H1 (cell line): Measurements from ENCODE around the gene PPIL6. TPM values are rescaled to one million over a fixed set of nuclear protein-coding genes. Genes with fewer than 3 reads are reported as not detected.

Source experiments
- CTCF ChIA-PET: fragments of 300-600 bp; sonication (Branson Sonifier 250); formaldehyde crosslinking; loops from one replicate; lab custom pipeline; 2021; ENCODE audit not compliant: partially characterized antibody; lab: Charles Lee
- POLR2A ChIA-PET: fragments of 300-600 bp; sonication (Branson Sonifier 250); formaldehyde crosslinking; loops from one replicate; lab custom pipeline; 2021; ENCODE audit warnings: inconsistent platforms; ENCODE audit not compliant: partially characterized antibody; lab: Charles Lee
- DNase-seq, 2 experiments: peaks; one replicate each; pipeline versions ENCODE4 v3.0.0 to v3.0.0-alpha.2; 2010 to 2022; ENCODE audit warnings: low spot score in 2 of 2, low read depth in 1 of 2, mixed read lengths in 1 of 2
- FAIRE-seq: peaks from 2 replicates; lab custom pipeline; 2011; peaks lifted over from hg19 to GRCh38; lab: Jason Lieb, UNC
- H2AFZ ChIP-seq: 2 replicates; pipeline ENCODE4 v1.8.1; 2012; ENCODE audit warnings: low read length, inconsistent platforms
- H2AK5ac ChIP-seq: 2 replicates; pipeline ENCODE4 v1.6.1; 2013; ENCODE audit warnings: low read depth, low read length
- H2BK120ac ChIP-seq: replicated peaks from 2 replicates; pipeline ENCODE3; 2013; ENCODE audit warnings: low read depth, low read length, inconsistent platforms
- H2BK12ac ChIP-seq: 2 replicates; pipeline ENCODE4 v1.6.1; 2013; ENCODE audit warnings: low read depth, low read length
- H2BK15ac ChIP-seq: 2 replicates; pipeline ENCODE4 v1.6.1; 2013; ENCODE audit warnings: low read length
- H2BK20ac ChIP-seq: 2 replicates; pipeline ENCODE4 v1.6.1; 2013; ENCODE audit warnings: low read length
- H2BK5ac ChIP-seq: 2 replicates; pipeline ENCODE4 v1.6.1; 2013; ENCODE audit warnings: low read depth, low read length
- H3K14ac ChIP-seq: 2 replicates; pipeline ENCODE4 v1.6.1; 2013; ENCODE audit warnings: inconsistent platforms; ENCODE audit not compliant: insufficient read length
- H3K18ac ChIP-seq: 2 replicates; pipeline ENCODE4 v1.6.1; 2013; ENCODE audit warnings: low read length; ENCODE audit errors: extremely low read depth
- H3K23ac ChIP-seq: 2 replicates; pipeline ENCODE4 v1.6.1; 2013; ENCODE audit warnings: inconsistent platforms; ENCODE audit not compliant: insufficient read length
- H3K23me2 ChIP-seq: 2 replicates; pipeline ENCODE4 v1.6.1; 2013; ENCODE audit warnings: low read depth, low read length
- H3K27ac ChIP-seq: 2 replicates; pipeline ENCODE4 v1.6.1; 2011; ENCODE audit warnings: low read depth, low read length, inconsistent platforms
- H3K27me3 ChIP-seq, 4 experiments: replicated peaks in 1 of 4; 1 replicate in 1 of 4; 2 replicates in 3 of 4; pipeline versions ENCODE4 v1.6.1 to v1.8.1; 2011 to 2013; ENCODE audit warnings: low read length in 3 of 4, mild to moderate bottlenecking in 3 of 4, inconsistent platforms in 2 of 4, mixed read lengths in 2 of 4, moderate library complexity in 1 of 4; ENCODE audit not compliant: control insufficient read depth in 3 of 4, insufficient read depth in 3 of 4; ENCODE audit errors: extremely low read depth in 1 of 4
- H3K36me3 ChIP-seq, 4 experiments: 2 replicates each; pipeline versions ENCODE4 v1.6.1 to v1.8.1; 2011 to 2013; ENCODE audit warnings: mild to moderate bottlenecking in 4 of 4, low read length in 3 of 4, moderate library complexity in 2 of 4, control low read depth in 1 of 4, inconsistent platforms in 1 of 4; ENCODE audit not compliant: insufficient read depth in 4 of 4, control insufficient read depth in 2 of 4
- H3K4ac ChIP-seq: replicated peaks from 2 replicates; pipeline ENCODE3; 2013; ENCODE audit warnings: low read length, low read depth, mixed read lengths, inconsistent platforms; ENCODE audit not compliant: insufficient read length
- H3K4me1 ChIP-seq, 4 experiments: replicated peaks in 1 of 4; 1 replicate in 1 of 4; 2 replicates in 3 of 4; pipeline versions ENCODE4 v1.6.1 to v1.8.1; 2011 to 2013; ENCODE audit warnings: low read length in 3 of 4, inconsistent platforms in 2 of 4, mixed read lengths in 1 of 4; ENCODE audit not compliant: insufficient read depth in 4 of 4, control insufficient read depth in 3 of 4
- H3K4me2 ChIP-seq, 2 experiments: 2 replicates each; pipeline versions ENCODE4 v1.6.1 to v1.8.1; 2011 to 2013; ENCODE audit warnings: low read depth in 2 of 2, low read length in 2 of 2, control low read depth in 1 of 2, inconsistent platforms in 1 of 2, mild to moderate bottlenecking in 1 of 2; ENCODE audit not compliant: insufficient read depth in 1 of 2
- H3K4me3 ChIP-seq, 4 experiments: fragments of 200-600, 300-600 bp in 1 of 4; sonication (generic), shearing (Covaris generic), sonication (Bioruptor Twin) in 1 of 4; 2 replicates each; pipeline versions ENCODE4 v1.5.1 to v1.8.1; 2011 to 2016; ENCODE audit warnings: low read length in 4 of 4, low read depth in 3 of 4, control low read depth in 2 of 4, inconsistent platforms in 2 of 4, mild to moderate bottlenecking in 2 of 4, mixed read lengths in 1 of 4, moderate library complexity in 1 of 4; ENCODE audit not compliant: insufficient read depth in 2 of 4; ENCODE audit errors: extremely low read depth in 1 of 4
- H3K56ac ChIP-seq: replicated peaks from 2 replicates; pipeline ENCODE3; 2013; ENCODE audit warnings: low read depth, mild to moderate bottlenecking, mixed read lengths, low read length, inconsistent platforms; ENCODE audit not compliant: insufficient read length
- H3K79me1 ChIP-seq: 2 replicates; pipeline ENCODE4 v1.6.1; 2013; ENCODE audit warnings: low read depth, low read length, control low read depth
- H3K79me2 ChIP-seq, 2 experiments: 2 replicates each; pipeline versions ENCODE4 v1.6.1 to v1.8.1; 2012 to 2013; ENCODE audit warnings: low read length in 2 of 2, mild to moderate bottlenecking in 2 of 2, inconsistent platforms in 1 of 2; ENCODE audit not compliant: insufficient read depth in 2 of 2, control insufficient read depth in 1 of 2
- H3K9ac ChIP-seq, 4 experiments: replicated peaks in 1 of 4; 1 replicate in 1 of 4; 2 replicates in 3 of 4; pipeline versions ENCODE4 v1.6.1 to v1.8.1; 2011 to 2013; ENCODE audit warnings: low read depth in 3 of 4, low read length in 3 of 4, control low read depth in 2 of 4, mild to moderate bottlenecking in 2 of 4, moderate library complexity in 2 of 4, inconsistent platforms in 1 of 4; ENCODE audit errors: extremely low read depth in 1 of 4
- H3K9me3 ChIP-seq, 2 experiments: 2 replicates each; pipeline versions ENCODE4 v1.6.1 to v1.8.1; 2012 to 2013; ENCODE audit warnings: mild to moderate bottlenecking in 2 of 2, moderate library complexity in 2 of 2, control low read depth in 1 of 2, inconsistent platforms in 1 of 2, low read depth in 1 of 2, low read length in 1 of 2, mixed read lengths in 1 of 2; ENCODE audit not compliant: insufficient read depth in 2 of 2
- H4K20me1 ChIP-seq, 2 experiments: replicated peaks in 1 of 2; 2 replicates each; pipeline versions ENCODE3 to v1.8.1; 2011 to 2013; ENCODE audit warnings: inconsistent platforms in 2 of 2, low read length in 2 of 2, mild to moderate bottlenecking in 1 of 2; ENCODE audit not compliant: insufficient read depth in 2 of 2, control insufficient read depth in 1 of 2
- H4K5ac ChIP-seq: 2 replicates; pipeline ENCODE4 v1.6.1; 2013; ENCODE audit warnings: low read length, low read depth, mixed read lengths, inconsistent platforms; ENCODE audit not compliant: insufficient read length
- H4K8ac ChIP-seq: 2 replicates; pipeline ENCODE4 v1.8.0; 2013; ENCODE audit warnings: mild to moderate bottlenecking, moderate library complexity, low read length, inconsistent platforms; ENCODE audit not compliant: insufficient read depth; ENCODE audit errors: extremely low read depth
- H4K91ac ChIP-seq: replicated peaks from 2 replicates; pipeline ENCODE3; 2013; ENCODE audit warnings: low read length, mixed read lengths, inconsistent platforms; ENCODE audit not compliant: insufficient read length
- BRCA1 ChIP-seq: IDR thresholded peaks from 2 replicates; pipeline ENCODE4 v1.6.1; 2012; ENCODE audit warnings: low read depth, low read length, improper control_type of control experiment
- GTF2F1 ChIP-seq: IDR thresholded peaks from 2 replicates; pipeline ENCODE4 v1.6.1; 2012; ENCODE audit warnings: low read depth, low read length, improper control_type of control experiment, borderline replicate concordance
- JUND ChIP-seq: IDR thresholded peaks from 2 replicates; pipeline ENCODE4 v1.6.1; 2011; ENCODE audit warnings: mild to moderate bottlenecking, improper control_type of control experiment, low read length
- KDM4A ChIP-seq: IDR thresholded peaks from one replicate; pipeline ENCODE4 v1.7.1; 2012; ENCODE audit warnings: low read depth, mild to moderate bottlenecking, moderate library complexity, low read length, inconsistent platforms; ENCODE audit not compliant: severe bottlenecking
- MAFK ChIP-seq: IDR thresholded peaks from 2 replicates; pipeline ENCODE4 v1.6.1; 2012; ENCODE audit warnings: low read depth, mild to moderate bottlenecking, improper control_type of control experiment, low read length
- RXRA ChIP-seq: IDR thresholded peaks from 2 replicates; pipeline ENCODE4 v1.6.1; 2011; ENCODE audit warnings: low read depth, mild to moderate bottlenecking, low read length, moderate library complexity; ENCODE audit not compliant: insufficient read depth
- SAP30 ChIP-seq: fragments of 300-600 bp; sonication (generic); IDR thresholded peaks from 2 replicates; pipeline ENCODE4 v1.7.1; 2012; ENCODE audit warnings: low read length, moderate library complexity, mild to moderate bottlenecking, inconsistent platforms; ENCODE audit not compliant: insufficient read depth, insufficient replicate concordance
- SRF ChIP-seq: IDR thresholded peaks from 2 replicates; pipeline ENCODE4 v1.6.1; 2011; ENCODE audit warnings: mild to moderate bottlenecking, low read depth, low read length, moderate library complexity
- ZNF274 ChIP-seq: IDR thresholded peaks from 2 replicates; pipeline ENCODE4 v1.7.0; 2012; ENCODE audit warnings: low read length, borderline replicate concordance; ENCODE audit errors: extremely low read depth
- WGBS, 2 experiments: shearing (Covaris generic) in 1 of 2; methylation state at CpG; one replicate each; pipeline versions ENCODE4 v1.1.6 to v1.1.7; 2013 to 2015; ENCODE audit warnings: low lambda C conversion rate in 2 of 2, mixed read lengths in 2 of 2, inconsistent platforms in 1 of 2, low coverage in 1 of 2, missing lambda C conversion rate in 1 of 2; ENCODE audit not compliant: insufficient replicate concordance in 2 of 2, insufficient coverage in 1 of 2, insufficient read length in 1 of 2; ENCODE audit errors: extremely low coverage in 1 of 2, missing lambda C conversion rate in 1 of 2; 5-methylcytosine and 5-hydroxymethylcytosine counted together
- polyA plus RNA-seq, 7 experiments: library from polyadenylated mRNA; depleted of rRNA in 3 of 7; stranded (reverse) in 5 of 7; unstranded in 2 of 7; fragments of >200 nt in 5 of 7; fragments of 200-250 nt in 2 of 7; gene quantifications; 1 replicate in 5 of 7; 2 replicates in 1 of 7; 4 replicates in 1 of 7; pipeline versions ENCODE4 v1.2.1 to v1.2.3, GENCODE V29; 2011 to 2013; ENCODE audit warnings: missing spikeins in 2 of 7, mixed read lengths in 2 of 7
- total RNA-seq: library from RNA; stranded (reverse); fragmentation: NEBNext Ultra II Directional; extraction: Animal tissue kit (Norgen Biotek cat#: 25700); gene quantifications from 2 replicates; pipeline ENCODE4 v1.2.1, GENCODE V29; 2021
- TF ChIP-seq, protein P1 (sequence below): IDR thresholded peaks from 2 replicates; pipeline ENCODE4 v1.6.1; 2011; ENCODE audit warnings: low read depth, mild to moderate bottlenecking, low read length; ENCODE audit not compliant: insufficient read depth

The PPIL6 gene
- total and polyA plus RNA-seq, 2 of the 8 experiments (the other 6 are each of a cell fraction or from before 2014, with no cell fraction given): 0.42 to 1.3 TPM

DNA sequence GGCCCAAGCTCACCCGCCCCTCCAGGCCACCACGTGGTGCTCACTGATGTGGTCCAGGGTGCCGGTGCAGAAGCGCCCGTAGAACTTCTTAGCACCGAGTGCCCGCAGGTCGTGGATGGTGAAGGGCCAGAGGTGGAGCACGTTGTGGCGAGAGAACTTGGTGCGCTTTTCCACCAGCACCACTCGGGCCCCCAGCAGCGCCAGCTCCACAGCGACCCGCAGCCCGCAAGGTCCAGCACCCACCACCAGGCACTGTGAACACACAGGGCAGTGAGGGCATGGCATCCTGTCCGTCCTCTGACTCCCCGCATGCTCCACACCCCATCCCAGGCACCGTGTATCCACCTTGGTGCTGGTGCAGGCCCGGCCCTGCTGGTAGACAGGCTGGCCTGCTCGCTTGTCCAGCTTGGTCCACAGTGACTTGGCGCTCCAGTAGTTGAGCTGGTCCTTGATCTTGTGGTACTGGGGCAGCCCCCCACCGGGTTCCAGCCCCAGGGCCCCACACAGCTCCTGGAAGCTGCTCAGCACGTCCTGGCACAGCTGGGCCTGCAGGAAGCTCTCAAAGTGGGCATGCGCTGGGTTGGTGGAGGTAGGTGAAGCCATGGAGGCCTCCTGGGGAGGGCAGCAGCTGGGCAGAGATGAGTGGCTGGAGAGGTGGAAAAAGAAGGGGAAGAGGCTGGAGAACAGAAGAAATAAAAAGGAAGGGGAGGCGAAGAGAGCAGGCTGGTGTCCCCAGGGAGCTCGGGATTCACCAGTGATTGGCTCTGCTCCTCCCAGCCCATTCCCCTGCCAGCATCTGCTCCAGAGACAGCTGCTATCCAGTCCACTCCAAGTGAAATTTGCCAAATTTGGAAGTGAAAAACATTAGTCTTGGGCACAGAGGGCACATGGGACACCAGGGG lies 13.4 kb upstream of the PPIL6 start:
- Histone ChIP-seq H3K79me1 (no peaks in the 10 kb centered on the region; the same call in 1 of the 2 replicates), H4K20me1 (peaks cover 0 to 2% of the 10 kb centered on the region in 2 experiments), H3K9me3 (no peaks in the 10 kb centered on the region), H3K36me3 (peaks cover 0 to 20% (median 8%) of the 10 kb centered on the region in 4 experiments; a peak in 5 of 8 replicates), H2BK12ac (no peak overlapping the region), H3K4me1 (peaks cover 0 to 16% (median 10%) of the 10 kb centered on the region in 4 experiments; a peak in 6 of 7 replicates), H2BK120ac (no peak overlapping the region), H3K4me2 (peak overlapping the region; percentile 86 to 87), H4K5ac (no peak overlapping the region), H3K23ac (no peak overlapping the region), H2AFZ (no peak overlapping the region), H2BK20ac (no peak overlapping the region), H4K8ac (peak overlapping the region; percentile 72; the same call in 1 of the 2 replicates), H3K23me2 (peaks cover 8% of the 10 kb centered on the region), H3K4ac (no peak overlapping the region), H2AK5ac (peak overlapping the region; percentile 17; the same call in 1 of the 2 replicates), H3K18ac (no peak overlapping the region), H3K14ac (no peak overlapping the region), H3K56ac (no peak overlapping the region), H2BK5ac (no peak overlapping the region), H3K4me3 (peak overlapping the region; percentile 60 to 91 (median 84); a peak in 6 of 8 replicates), H2BK15ac (no peak overlapping the region; the same call in 1 of the 2 replicates), H3K27me3 (no peaks in the 10 kb centered on the region), H3K9ac (no peak overlapping the region), H4K91ac (no peak overlapping the region), H3K79me2 (no peaks in the 10 kb centered on the region; a peak in 1 of 4 replicates), H3K27ac (no peak overlapping the region)
- CTCF ChIA-PET: interaction anchor here (0.7 to 7.5 kb wide), 4 partner anchors 10 to 241 kb away, joined by 3 to 63 read pairs (median 4); partner anchors contain the start of genes PPIL6 and SMPD2
- DNase-seq (no peak), FAIRE-seq (no peak)
- POLR2A ChIA-PET: interaction anchor here (7.5 kb wide), 1 partner anchor 12 kb away, joined by 85 read pairs; the partner anchor contains the start of genes PPIL6 and SMPD2
- 89% methylated on average over 16 of the region's 27 CpGs; no CpG with 5 or more reads in 1 of the 2 experiments for WGBS, 2 experiments
- TF ChIP-seq RXRA (no peak), MAFK (no peak), SAP30 (no peak), SRF (no peak), GTF2F1 (no peak), KDM4A (no peak), JUND (no peak), ZNF274 (no peak), BRCA1 (no peak)
- TF ChIP-seq, protein P1, sequence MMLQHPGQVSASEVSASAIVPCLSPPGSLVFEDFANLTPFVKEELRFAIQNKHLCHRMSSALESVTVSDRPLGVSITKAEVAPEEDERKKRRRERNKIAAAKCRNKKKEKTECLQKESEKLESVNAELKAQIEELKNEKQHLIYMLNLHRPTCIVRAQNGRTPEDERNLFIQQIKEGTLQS: no peak
